ENCODE measurements around the gene CDK17. TPM values are rescaled to one million over a fixed set of nuclear protein-coding genes. Genes with fewer than 3 reads are reported as not detected.
"Not testable (repeated sequence)": the region's sequence is repeated elsewhere in the genome, so short reads cannot be mapped to it uniquely, and the experiment has no call there.

The CDK17 gene
- total and polyA plus RNA-seq, 4 donors: 53.1 to 122 (median 60.4) TPM

- H3K4me3 ChIP-seq (ENCODE audit: low read depth, low read length); H3K27ac ChIP-seq (ENCODE audit: low read depth, low read length); H3K4me1 ChIP-seq (ENCODE audit: control insufficient read depth, insufficient read depth, low read length); H3K9me3 ChIP-seq (ENCODE audit: control insufficient read depth, insufficient read depth, low read length); H3K27me3 ChIP-seq (ENCODE audit: control insufficient read depth, insufficient read depth, low read length); DNase-seq (ENCODE audit: low read depth in 4 of 6, low spot score in 6 of 6); H3K36me3 ChIP-seq (ENCODE audit: control insufficient read depth, insufficient read depth, low read length): not testable (repeated sequence)
- whole genome bisulfite sequencing (ENCODE audit: insufficient coverage): 100% methylated on average over 1 of the region's 7 CpGs
Measured at GRCh38 chr12:96407429-96408097, 7.3 kb upstream of the CDK17 start.

- 50% methylated on average over 1 of the region's 3 CpGs for WGBS (ENCODE audit: insufficient coverage)
- H3K9me3 ChIP-seq (ENCODE audit: control insufficient read depth, insufficient read depth, low read length): no peaks in the 10 kb centered on the region
- no peak overlapping the region for H3K27ac ChIP-seq (ENCODE audit: low read depth, low read length)
- H3K36me3 ChIP-seq (ENCODE audit: control insufficient read depth, insufficient read depth, low read length): no peaks in the 10 kb centered on the region
- no peaks in the 10 kb centered on the region for H3K4me1 ChIP-seq (ENCODE audit: control insufficient read depth, insufficient read depth, low read length)
- no peak for DNase-seq (ENCODE audit: low read depth in 4 of 6, low spot score in 6 of 6)
- H3K4me3 ChIP-seq (ENCODE audit: low read depth, low read length): no peak overlapping the region
- H3K27me3 ChIP-seq (ENCODE audit: control insufficient read depth, insufficient read depth, low read length): no peaks in the 10 kb centered on the region
Measured at GRCh38 chr12:96404696-96405095, 4.5 kb upstream of the CDK17 start.

GRCh38 chr12:96403870-96404269 lies 3.6 kb upstream of the CDK17 start:
- H3K9me3 ChIP-seq (ENCODE audit: control insufficient read depth, insufficient read depth, low read length): no peaks in the 10 kb centered on the region
- H3K27me3 ChIP-seq (ENCODE audit: control insufficient read depth, insufficient read depth, low read length): no peaks in the 10 kb centered on the region
- no peaks in the 10 kb centered on the region for H3K4me1 ChIP-seq (ENCODE audit: control insufficient read depth, insufficient read depth, low read length)
- WGBS (ENCODE audit: insufficient coverage): no CpG with 5 or more reads among the region's 1 CpG
- H3K27ac ChIP-seq (ENCODE audit: low read depth, low read length): no peak overlapping the region
- no peak overlapping the region for H3K4me3 ChIP-seq (ENCODE audit: low read depth, low read length)
- H3K36me3 ChIP-seq (ENCODE audit: control insufficient read depth, insufficient read depth, low read length): no peaks in the 10 kb centered on the region
- no peak for DNase-seq (ENCODE audit: low read depth in 4 of 6, low spot score in 6 of 6)

- not testable (repeated sequence) for DNase-seq (ENCODE audit: low read depth in 4 of 6, low spot score in 6 of 6); H3K36me3 ChIP-seq (ENCODE audit: control insufficient read depth, insufficient read depth, low read length); H3K27ac ChIP-seq (ENCODE audit: low read depth, low read length); H3K27me3 ChIP-seq (ENCODE audit: control insufficient read depth, insufficient read depth, low read length); H3K9me3 ChIP-seq (ENCODE audit: control insufficient read depth, insufficient read depth, low read length); H3K4me1 ChIP-seq (ENCODE audit: control insufficient read depth, insufficient read depth, low read length); H3K4me3 ChIP-seq (ENCODE audit: low read depth, low read length)
- WGBS (ENCODE audit: insufficient coverage): 93% methylated on average over 4 of the region's 8 CpGs
Measured at GRCh38 chr12:96402522-96402921, 2.3 kb upstream of the CDK17 start.

GRCh38 chr12:96402061-96402460 lies 1.8 kb upstream of the CDK17 start:
- no peaks in the 10 kb centered on the region for H3K9me3 ChIP-seq (ENCODE audit: control insufficient read depth, insufficient read depth, low read length)
- no peaks in the 10 kb centered on the region for H3K27me3 ChIP-seq (ENCODE audit: control insufficient read depth, insufficient read depth, low read length)
- H3K4me3 ChIP-seq (ENCODE audit: low read depth, low read length): peak overlapping the region; percentile 86
- H3K4me1 ChIP-seq (ENCODE audit: control insufficient read depth, insufficient read depth, low read length): no peaks in the 10 kb centered on the region
- no peak overlapping the region for H3K27ac ChIP-seq (ENCODE audit: low read depth, low read length)
- H3K36me3 ChIP-seq (ENCODE audit: control insufficient read depth, insufficient read depth, low read length): no peaks in the 10 kb centered on the region
- WGBS (ENCODE audit: insufficient coverage): 72% methylated on average over 4 of the region's 6 CpGs
- DNase-seq (ENCODE audit: low read depth in 4 of 6, low spot score in 6 of 6): peak in 1 of 6 donors; percentile 26

- Histone ChIP-seq H3K9me3 (ENCODE audit: control insufficient read depth, insufficient read depth, low read length) (no peaks in the 10 kb centered on the region), H3K27ac (ENCODE audit: low read depth, low read length) (peak overlapping the region; percentile 92), H3K4me1 (ENCODE audit: control insufficient read depth, insufficient read depth, low read length) (no peaks in the 10 kb centered on the region), H3K36me3 (ENCODE audit: control insufficient read depth, insufficient read depth, low read length) (no peaks in the 10 kb centered on the region), H3K27me3 (ENCODE audit: control insufficient read depth, insufficient read depth, low read length) (no peaks in the 10 kb centered on the region), H3K4me3 (ENCODE audit: low read depth, low read length) (peak overlapping the region; percentile 86)
- 10% methylated on average over 3 of the region's 18 CpGs for WGBS (ENCODE audit: insufficient coverage)
- DNase-seq (ENCODE audit: low read depth in 4 of 6, low spot score in 6 of 6): peak in 3 of 6 donors; percentile 10 to 74 (median 71)
Measured at GRCh38 chr12:96401076-96401871, 1.0 kb upstream of the CDK17 start.

GRCh38 chr12:96400631-96401075 lies 414 bp upstream of the CDK17 start:
- H3K9me3 ChIP-seq (ENCODE audit: control insufficient read depth, insufficient read depth, low read length): no peaks in the 10 kb centered on the region
- H3K27ac ChIP-seq (ENCODE audit: low read depth, low read length): peak overlapping the region; percentile 92
- no CpG with 5 or more reads among the region's 20 CpGs for WGBS (ENCODE audit: insufficient coverage)
- H3K27me3 ChIP-seq (ENCODE audit: control insufficient read depth, insufficient read depth, low read length): no peaks in the 10 kb centered on the region
- no peaks in the 10 kb centered on the region for H3K36me3 ChIP-seq (ENCODE audit: control insufficient read depth, insufficient read depth, low read length)
- no peaks in the 10 kb centered on the region for H3K4me1 ChIP-seq (ENCODE audit: control insufficient read depth, insufficient read depth, low read length)
- H3K4me3 ChIP-seq (ENCODE audit: low read depth, low read length): peak overlapping the region; percentile 86
- DNase-seq (ENCODE audit: low read depth in 4 of 6, low spot score in 6 of 6): peak in 4 of 6 donors; percentile 24 to 68 (median 52)

GRCh38 chr12:96399120-96399918 lies 920 bp downstream of the CDK17 start:
- no peaks in the 10 kb centered on the region for H3K36me3 ChIP-seq (ENCODE audit: control insufficient read depth, insufficient read depth, low read length)
- under 1% methylated on average over 66 of the region's 70 CpGs for WGBS (ENCODE audit: insufficient coverage)

GRCh38 chr12:96398424-96399119 lies 1.7 kb downstream of the CDK17 start:
- peak in 3 of 6 donors; percentile 16 to 69 (median 31) for DNase-seq (ENCODE audit: low read depth in 4 of 6, low spot score in 6 of 6)
- Histone ChIP-seq H3K4me3 (ENCODE audit: low read depth, low read length) (peak overlapping the region; percentile 86), H3K36me3 (ENCODE audit: control insufficient read depth, insufficient read depth, low read length) (no peaks in the 10 kb centered on the region), H3K27me3 (ENCODE audit: control insufficient read depth, insufficient read depth, low read length) (no peaks in the 10 kb centered on the region), H3K4me1 (ENCODE audit: control insufficient read depth, insufficient read depth, low read length) (no peaks in the 10 kb centered on the region), H3K27ac (ENCODE audit: low read depth, low read length) (peak overlapping the region; percentile 96), H3K9me3 (ENCODE audit: control insufficient read depth, insufficient read depth, low read length) (no peaks in the 10 kb centered on the region)
- 6% methylated on average over 7 of the region's 9 CpGs for WGBS (ENCODE audit: insufficient coverage)

More at GRCh38 chr12:96399120-96399918, 920 bp downstream of the CDK17 start:
- no peaks in the 10 kb centered on the region for H3K4me1 ChIP-seq (ENCODE audit: control insufficient read depth, insufficient read depth, low read length)
- peak overlapping the region; percentile 96 for H3K27ac ChIP-seq (ENCODE audit: low read depth, low read length)
- peak overlapping the region; percentile 86 for H3K4me3 ChIP-seq (ENCODE audit: low read depth, low read length)
- no peaks in the 10 kb centered on the region for H3K9me3 ChIP-seq (ENCODE audit: control insufficient read depth, insufficient read depth, low read length)
- DNase-seq (ENCODE audit: low read depth in 4 of 6, low spot score in 6 of 6): peak in 5 of 6 donors; percentile 42 to 87 (median 57)
- no peaks in the 10 kb centered on the region for H3K27me3 ChIP-seq (ENCODE audit: control insufficient read depth, insufficient read depth, low read length)

Data from spinal cord (tissue), 10 donors.